ENCODE data around the gene MMEL1. TPM values are rescaled to one million over a fixed set of nuclear protein-coding genes. Genes with fewer than 3 reads are reported as not detected.

Gene MMEL1
- total and polyA plus RNA-seq, 2 of the 13 experiments (the other 11 are each of a cell fraction or from before 2014, with no cell fraction given), result 0.48 TPM; not detected in 1

GRCh38 chr1:2631136-2632050 lies 1.4 kb downstream of the MMEL1 start (continued):
- TF ChIP-seq DR1 (CRISPR knock-in tag; IDR thresholded peaks at IDR 0.05) (no peak), POLR2A (IDR thresholded peaks at IDR 0.05; ENCODE audit: insufficient read depth in 1 of 2, low read depth in 2 of 2, low read length in 2 of 2) (no peak), TAF1 (CRISPR knock-in tag; IDR thresholded peaks at IDR 0.05) (peak; percentile 26; the same call in 1 of the 2 replicates), TCF12 (IDR thresholded peaks at IDR 0.05) (no peak), TCF12 (CRISPR knock-in tag; IDR thresholded peaks at IDR 0.05) (no peak), MTERF4 (CRISPR knock-in tag; IDR thresholded peaks at IDR 0.05) (no peak), BCLAF1 (IDR thresholded peaks at IDR 0.05) (no peak), ZNF468 (CRISPR knock-in tag; IDR thresholded peaks at IDR 0.05) (no peak), HMG20A (CRISPR knock-in tag; IDR thresholded peaks at IDR 0.05; ENCODE audit: borderline replicate concordance) (no peak), GLI4 (CRISPR knock-in tag; IDR thresholded peaks at IDR 0.05; ENCODE audit: borderline replicate concordance) (no peak), ZNF781 (CRISPR knock-in tag; IDR thresholded peaks at IDR 0.05; ENCODE audit: borderline replicate concordance, not compliant biosample characterization) (no peak), FOXO4 (CRISPR knock-in tag; conservative IDR thresholded peaks at IDR 0.05) (no peak), JUN (CRISPR knock-in tag; IDR thresholded peaks at IDR 0.05) (no peak), XRCC5 (optimal IDR thresholded peaks at IDR 0.05; ENCODE audit: low read length) (peak; percentile 56), ZNF225 (CRISPR knock-in tag; IDR thresholded peaks at IDR 0.05) (no peak), PCBP1 (IDR thresholded peaks at IDR 0.05; ENCODE audit: borderline replicate concordance, low read depth, low read length) (0 out of 2 replicates have a peak, but pooled peaks have one; percentile 27), MAFG (CRISPR knock-in tag; IDR thresholded peaks at IDR 0.05) (no peak), ZNF331 (CRISPR knock-in tag; IDR thresholded peaks at IDR 0.05) (no peak), ATF1 (CRISPR knock-in tag; IDR thresholded peaks at IDR 0.05) (no peak), ZNF614 (CRISPR knock-in tag; IDR thresholded peaks at IDR 0.05; ENCODE audit: borderline replicate concordance) (0 out of 2 replicates have a peak, but pooled peaks have one; percentile 26), HMG20B (CRISPR knock-in tag; conservative IDR thresholded peaks at IDR 0.05) (no peak), YEATS2 (CRISPR knock-in tag; IDR thresholded peaks at IDR 0.05; ENCODE audit: borderline replicate concordance) (no peak), ZSCAN12 (CRISPR knock-in tag; IDR thresholded peaks at IDR 0.05) (no peak), DMAP1 (CRISPR knock-in tag; IDR thresholded peaks at IDR 0.05) (no peak), MEIS1 (CRISPR knock-in tag; IDR thresholded peaks at IDR 0.05; ENCODE audit: borderline replicate concordance) (no peak), REPIN1 (CRISPR knock-in tag; IDR thresholded peaks at IDR 0.05; ENCODE audit: borderline replicate concordance, low read depth) (no peak), SETDB1 (CRISPR knock-in tag; IDR thresholded peaks at IDR 0.05; ENCODE audit: borderline replicate concordance) (no peak)

Measured in HepG2 (cell line).